Posterior cingulate gyrus (tissue), 11 donors: ENCODE data around the gene METTL9.

ENCODE experiments used
- DNase-seq, 10 donors: peaks; one replicate each; pipeline versions ENCODE4 v3.0.0 to v3.0.0-alpha.2; 2020 to 2021; ENCODE audit warnings: mixed read lengths in 3 of 10
- intact Hi-C: fragments of 100-400 bp; cut with DNase I; formaldehyde crosslinking; loops from one replicate; pipeline ENCODE4 v1.15.1; 2023

METTL9 gene

GRCh38 chr16:21694609-21695008 lies 95.2 kb downstream of the METTL9 start:
- intact Hi-C loops = no loop called here
- no peak for DNase-seq

- intact Hi-C loops = no loop called here
Measured at GRCh38 chr16:21697032-21697431, 97.7 kb downstream of the METTL9 start.

GRCh38 chr16:21698169-21699032 lies 99.0 kb downstream of the METTL9 start:
- no peak for DNase-seq
- intact Hi-C loops = no loop called here

More at GRCh38 chr16:21697032-21697431, 97.7 kb downstream of the METTL9 start:
- DNase-seq = no peak

GRCh38 chr16:21701271-21701670 lies 101.9 kb downstream of the METTL9 start:
- intact Hi-C loops = no loop called here
- no peak for DNase-seq

- DNase-seq = no peak
- intact Hi-C loops = no loop called here
Measured at GRCh38 chr16:21702276-21702675, 102.9 kb downstream of the METTL9 start.

GRCh38 chr16:21703156-21703555 lies 103.8 kb downstream of the METTL9 start:
- no peak for DNase-seq
- intact Hi-C loops = no loop called here

- intact Hi-C loops = no loop called here
- DNase-seq = no peak
Measured at GRCh38 chr16:21703589-21704174, 104.3 kb downstream of the METTL9 start.

GRCh38 chr16:21704266-21704665 lies 104.9 kb downstream of the METTL9 start:
- intact Hi-C loops = no loop called here
- DNase-seq = no peak

GRCh38 chr16:21704733-21705132 lies 105.4 kb downstream of the METTL9 start:
- no peak for DNase-seq
- intact Hi-C loops = loop anchor here (5.0 kb wide), 1 partner anchor 47 kb away; no protein-coding TSS in a partner anchor
